Hepatocyte (in vitro differentiated cells): ENCODE data around the gene MICAL3. TPM values are rescaled to one million over a fixed set of nuclear protein-coding genes. Genes with fewer than 3 reads are reported as not detected.

Experiments
- DNase-seq: peaks from one replicate; pipeline ENCODE4 v3.0.0-alpha.2; 2016; ENCODE audit warnings: low spot score
- H2AFZ ChIP-seq: fragments of 200-600 bp; sonication (generic); 2 replicates; pipeline ENCODE4 v1.6.0; 2016; ENCODE audit warnings: antibody characterized with exemption, mild to moderate bottlenecking
- H3K27ac ChIP-seq: fragments of 200-600 bp; sonication (generic); 2 replicates; pipeline ENCODE4 v1.5.1; 2016; ENCODE audit warnings: mild to moderate bottlenecking
- H3K27me3 ChIP-seq: fragments of 200-600 bp; sonication (generic); 2 replicates; pipeline ENCODE4 v1.6.1; 2016
- H3K36me3 ChIP-seq: fragments of 200-600 bp; sonication (generic); replicated peaks from 2 replicates; pipeline ENCODE4 v1.5.1; 2016; ENCODE audit warnings: low read depth; ENCODE audit not compliant: insufficient read depth
- H3K4me1 ChIP-seq: fragments of 200-600 bp; sonication (generic); 2 replicates; pipeline ENCODE4 v1.5.1; 2016; ENCODE audit warnings: mild to moderate bottlenecking, moderate library complexity; ENCODE audit not compliant: insufficient read depth
- H3K4me2 ChIP-seq: fragments of 200-600 bp; sonication (generic); 2 replicates; pipeline ENCODE4 v1.6.0; 2016
- H3K4me3 ChIP-seq: fragments of 200-600 bp; sonication (generic); 2 replicates; pipeline ENCODE4 v1.5.1; 2016; ENCODE audit warnings: mild to moderate bottlenecking
- H3K79me2 ChIP-seq: fragments of 200-600 bp; sonication (generic); 2 replicates; pipeline ENCODE4 v1.6.0; 2017; ENCODE audit warnings: mild to moderate bottlenecking
- H3K9me2 ChIP-seq: fragments of 200-600 bp; sonication (generic); replicated peaks from 2 replicates; pipeline ENCODE4 v1.6.0; 2017; ENCODE audit warnings: mild to moderate bottlenecking; ENCODE audit not compliant: insufficient read depth
- H3K9me3 ChIP-seq: fragments of 200-600 bp; sonication (generic); 2 replicates; pipeline ENCODE4 v1.5.1; 2016; ENCODE audit warnings: low read depth, mild to moderate bottlenecking
- H4K20me1 ChIP-seq: fragments of 200-600 bp; sonication (generic); 2 replicates; pipeline ENCODE4 v1.6.0; 2016; ENCODE audit warnings: mild to moderate bottlenecking; ENCODE audit not compliant: insufficient read depth, poor library complexity, severe bottlenecking
- CTCF ChIP-seq: fragments of 200-600 bp; sonication (generic); IDR thresholded peaks from 2 replicates; pipeline ENCODE4 v1.5.1; 2016; ENCODE audit warnings: antibody characterized with exemption, mild to moderate bottlenecking; ENCODE audit not compliant: poor library complexity
- EZH2 ChIP-seq: fragments of 200-600 bp; sonication (generic); IDR thresholded peaks from 2 replicates; pipeline ENCODE4 v1.6.1; 2016; ENCODE audit warnings: antibody characterized with exemption, mild to moderate bottlenecking, borderline replicate concordance
- EZH2phosphoT487 ChIP-seq: fragments of 200-600 bp; sonication (generic); IDR thresholded peaks from one replicate; pipeline ENCODE4 v1.6.1; 2018; ENCODE audit warnings: antibody characterized with exemption, mild to moderate bottlenecking, low read depth, moderate library complexity; ENCODE audit not compliant: unreplicated experiment, severe bottlenecking
- WGBS: methylation state at CpG from one replicate; pipeline ENCODE4 v1.1.6; 2016; ENCODE audit warnings: low lambda C conversion rate; ENCODE audit errors: missing lambda C conversion rate; 5-methylcytosine and 5-hydroxymethylcytosine counted together
- polyA plus RNA-seq: library from polyadenylated mRNA; unstranded; fragments of >200 nt; fragmentation: Nextera tagmentation; extraction: Ambion mirVana; gene quantifications from 2 replicates; pipeline ENCODE4 v1.2.1, GENCODE V29; 2016
- total RNA-seq: library from RNA; depleted of rRNA; stranded (reverse); fragments of >200 nt; gene quantifications from 2 replicates; pipeline ENCODE4 v1.2.3, GENCODE V29; 2014

MICAL3 gene
- total and polyA plus RNA-seq, 2 experiments from 2014 or later, result 4.6 to 22.7 TPM

- H3K36me3 ChIP-seq, result no peaks in the 10 kb centered on the region
Measured at GRCh38 chr22:17882162-17882561, 142.2 kb downstream of the MICAL3 start.

GRCh38 chr22:17881366-17881765 is 143.0 kb downstream of the MICAL3 start:
- Histone ChIP-seq H3K36me3 (no peaks in the 10 kb centered on the region), H3K4me3 (no peak overlapping the region), H3K4me2 (no peak overlapping the region), H4K20me1 (no peaks in the 10 kb centered on the region), H3K79me2 (no peaks in the 10 kb centered on the region), H3K9me2 (no peaks in the 10 kb centered on the region), H3K27me3 (no peaks in the 10 kb centered on the region), H3K4me1 (no peaks in the 10 kb centered on the region), H3K9me3 (no peaks in the 10 kb centered on the region), H3K27ac (no peak overlapping the region), H2AFZ (no peak overlapping the region)
- WGBS, result 96% methylated on average over 6 of the region's 6 CpGs
- DNase-seq, result no peak
- TF ChIP-seq CTCF (no peak), EZH2phosphoT487 (no peak), EZH2 (no peak)

More at GRCh38 chr22:17882162-17882561, 142.2 kb downstream of the MICAL3 start:
- Histone ChIP-seq H3K27me3 (no peaks in the 10 kb centered on the region), H3K4me2 (no peak overlapping the region), H3K79me2 (no peaks in the 10 kb centered on the region), H3K9me2 (no peaks in the 10 kb centered on the region), H3K27ac (no peak overlapping the region), H4K20me1 (no peaks in the 10 kb centered on the region), H2AFZ (no peak overlapping the region), H3K4me3 (no peak overlapping the region), H3K9me3 (no peaks in the 10 kb centered on the region), H3K4me1 (no peaks in the 10 kb centered on the region)
- no peak for DNase-seq
- 100% methylated on average over 2 of the region's 2 CpGs for WGBS
- TF ChIP-seq EZH2phosphoT487 (no peak), EZH2 (no peak), CTCF (no peak)

GRCh38 chr22:17880468-17880867 is 143.9 kb downstream of the MICAL3 start:
- no peak for DNase-seq
- 92% methylated on average over 10 of the region's 10 CpGs for WGBS
- Histone ChIP-seq H3K4me2 (no peak overlapping the region), H2AFZ (no peak overlapping the region), H4K20me1 (no peaks in the 10 kb centered on the region), H3K4me3 (no peak overlapping the region), H3K27me3 (no peaks in the 10 kb centered on the region), H3K36me3 (no peaks in the 10 kb centered on the region), H3K79me2 (no peaks in the 10 kb centered on the region), H3K9me2 (no peaks in the 10 kb centered on the region), H3K9me3 (no peaks in the 10 kb centered on the region), H3K4me1 (no peaks in the 10 kb centered on the region), H3K27ac (no peak overlapping the region)
- no peak for TF ChIP-seq EZH2
- TF ChIP-seq EZH2phosphoT487, result no peak
- no peak for TF ChIP-seq CTCF

- Histone ChIP-seq H2AFZ (no peak overlapping the region), H3K36me3 (no peaks in the 10 kb centered on the region), H3K4me2 (no peak overlapping the region), H3K4me1 (no peaks in the 10 kb centered on the region), H3K27ac (no peak overlapping the region), H3K79me2 (no peaks in the 10 kb centered on the region), H3K9me3 (no peaks in the 10 kb centered on the region), H4K20me1 (no peaks in the 10 kb centered on the region), H3K27me3 (no peaks in the 10 kb centered on the region), H3K9me2 (no peaks in the 10 kb centered on the region), H3K4me3 (no peak overlapping the region)
- TF ChIP-seq EZH2phosphoT487 (no peak), CTCF (no peak), EZH2 (no peak)
- DNase-seq, result no peak
- 94% methylated on average over 17 of the region's 17 CpGs for WGBS
Measured at GRCh38 chr22:17880020-17880419, 144.3 kb downstream of the MICAL3 start.
